HepG2 (cell line): ENCODE data around the gene KCTD19. TPM values are rescaled to one million over a fixed set of nuclear protein-coding genes. Genes with fewer than 3 reads are reported as not detected.

ENCODE experiments used
- CBX1 ChIP-seq: IDR thresholded peaks from one replicate; pipeline ENCODE4 v1.6.1; 2016; ENCODE audit warnings: antibody characterized with exemption, low read depth
- ETV6 ChIP-seq: sonication (generic); formaldehyde crosslinking; conservative IDR thresholded peaks from 2 replicates; pipeline ENCODE4 v1.4.0; 2020; ENCODE audit warnings: missing genetic modification reagents
- GTF3A ChIP-seq: sonication (generic); formaldehyde crosslinking; conservative IDR thresholded peaks from 2 replicates; pipeline ENCODE4 v1.4.0; 2020; ENCODE audit warnings: mild to moderate bottlenecking, missing genetic modification reagents
- HHEX ChIP-seq: IDR thresholded peaks from 2 replicates; pipeline ENCODE4 v1.6.1; 2016; ENCODE audit warnings: control low read depth
- HNF4G ChIP-seq, 2 experiments: sonication (generic) in 1 of 2; formaldehyde crosslinking in 1 of 2; IDR thresholded peaks; 2 replicates each; pipeline versions ENCODE4 v1.4.0 to v1.6.1; 2011 to 2020; ENCODE audit warnings: borderline replicate concordance in 2 of 2, low read depth in 2 of 2, mild to moderate bottlenecking in 2 of 2, low read length in 1 of 2, missing genetic modification reagents in 1 of 2, moderate library complexity in 1 of 2
- KAT8 ChIP-seq: IDR thresholded peaks from 2 replicates; pipeline ENCODE4 v1.6.1; 2016; ENCODE audit warnings: missing genetic modification reagents, missing compliant biosample characterization
- MYNN ChIP-seq: sonication (generic); formaldehyde crosslinking; IDR thresholded peaks from 2 replicates; pipeline ENCODE4 v1.4.0; 2020; ENCODE audit warnings: mild to moderate bottlenecking, low read depth, missing genetic modification reagents
- RBM39 ChIP-seq: fragments of 200-400 bp; formaldehyde crosslinking; IDR thresholded peaks from one replicate; pipeline ENCODE4 v1.6.1; 2018; ENCODE audit warnings: antibody characterized with exemption, mild to moderate bottlenecking, low read depth, low read length; ENCODE audit not compliant: poor library complexity, severe bottlenecking
- SCMH1 ChIP-seq: sonication (generic); formaldehyde crosslinking; IDR thresholded peaks from 2 replicates; pipeline ENCODE4 v1.9.0; 2021; ENCODE audit warnings: missing genetic modification reagents, mild to moderate bottlenecking, borderline replicate concordance
- ZBTB42 ChIP-seq: sonication (generic); formaldehyde crosslinking; IDR thresholded peaks from 2 replicates; pipeline ENCODE4 v1.5.0; 2020; ENCODE audit warnings: mild to moderate bottlenecking, missing genetic modification reagents
- ZNF10 ChIP-seq: sonication (generic); formaldehyde crosslinking; IDR thresholded peaks from 2 replicates; pipeline ENCODE4 v1.4.0; 2020; ENCODE audit warnings: mild to moderate bottlenecking, low read depth, missing genetic modification reagents, borderline replicate concordance
- ZNF44 ChIP-seq: sonication (generic); formaldehyde crosslinking; IDR thresholded peaks from 2 replicates; pipeline ENCODE4 v1.5.1; 2020; ENCODE audit warnings: mild to moderate bottlenecking, missing genetic modification reagents
- ZNF749 ChIP-seq: sonication (generic); formaldehyde crosslinking; IDR thresholded peaks from 2 replicates; pipeline ENCODE4 v1.8.0; 2022; ENCODE audit warnings: mild to moderate bottlenecking, missing genetic modification reagents, moderate library complexity, borderline replicate concordance
- polyA plus RNA-seq, 8 experiments: library from polyadenylated mRNA; depleted of rRNA in 3 of 8; stranded (reverse) in 7 of 8; unstranded in 1 of 8; fragments of >200 nt; fragmentation: Illumina TruSeq in 4 of 8; extraction: Trizol in 4 of 8; gene quantifications; 2 replicates each; pipeline versions ENCODE4 v1.2.1 to v1.2.3, GENCODE V29; 2011 to 2016; ENCODE audit warnings: low read depth in 4 of 8, missing spikeins in 1 of 8, mixed read lengths in 1 of 8; ENCODE audit not compliant: insufficient read depth in 1 of 8
- total RNA-seq, 5 experiments: library from RNA; depleted of rRNA; stranded (reverse); fragments of >200 nt; fragmentation: Illumina TruSeq; extraction: Trizol; gene quantifications; 2 replicates each; pipeline ENCODE4 v1.2.3, GENCODE V29; 2016; ENCODE audit warnings: low read depth in 1 of 5
- TF ChIP-seq, protein P1 (sequence below): IDR thresholded peaks from 2 replicates; pipeline ENCODE4 v1.6.1; 2016; ENCODE audit warnings: missing compliant biosample characterization, missing genetic modification reagents, borderline replicate concordance
- TF ChIP-seq, protein P2 (sequence below): fragments of 450-650 bp; IDR thresholded peaks from 2 replicates; pipeline ENCODE4 v1.6.1; 2017; ENCODE audit warnings: mild to moderate bottlenecking
- TF ChIP-seq, protein P3 (sequence below), 2 experiments: sonication (generic) in 1 of 2; formaldehyde crosslinking in 1 of 2; IDR thresholded peaks; 2 replicates each; pipeline versions ENCODE4 v1.4.0 to v1.6.1; 2018 to 2020; ENCODE audit warnings: missing genetic modification reagents in 2 of 2, borderline replicate concordance in 1 of 2, low read depth in 1 of 2, mild to moderate bottlenecking in 1 of 2, missing biosample characterization in 1 of 2
- TF ChIP-seq, protein P4 (sequence below): sonication (generic); formaldehyde crosslinking; IDR thresholded peaks from 2 replicates; pipeline ENCODE4 v1.5.0; 2020; ENCODE audit warnings: mild to moderate bottlenecking, missing genetic modification reagents

The KCTD19 gene
- total and polyA plus RNA-seq, 2 of the 13 experiments (the other 11 are each of a cell fraction or from before 2014, with no cell fraction given) = not detected

DNA sequence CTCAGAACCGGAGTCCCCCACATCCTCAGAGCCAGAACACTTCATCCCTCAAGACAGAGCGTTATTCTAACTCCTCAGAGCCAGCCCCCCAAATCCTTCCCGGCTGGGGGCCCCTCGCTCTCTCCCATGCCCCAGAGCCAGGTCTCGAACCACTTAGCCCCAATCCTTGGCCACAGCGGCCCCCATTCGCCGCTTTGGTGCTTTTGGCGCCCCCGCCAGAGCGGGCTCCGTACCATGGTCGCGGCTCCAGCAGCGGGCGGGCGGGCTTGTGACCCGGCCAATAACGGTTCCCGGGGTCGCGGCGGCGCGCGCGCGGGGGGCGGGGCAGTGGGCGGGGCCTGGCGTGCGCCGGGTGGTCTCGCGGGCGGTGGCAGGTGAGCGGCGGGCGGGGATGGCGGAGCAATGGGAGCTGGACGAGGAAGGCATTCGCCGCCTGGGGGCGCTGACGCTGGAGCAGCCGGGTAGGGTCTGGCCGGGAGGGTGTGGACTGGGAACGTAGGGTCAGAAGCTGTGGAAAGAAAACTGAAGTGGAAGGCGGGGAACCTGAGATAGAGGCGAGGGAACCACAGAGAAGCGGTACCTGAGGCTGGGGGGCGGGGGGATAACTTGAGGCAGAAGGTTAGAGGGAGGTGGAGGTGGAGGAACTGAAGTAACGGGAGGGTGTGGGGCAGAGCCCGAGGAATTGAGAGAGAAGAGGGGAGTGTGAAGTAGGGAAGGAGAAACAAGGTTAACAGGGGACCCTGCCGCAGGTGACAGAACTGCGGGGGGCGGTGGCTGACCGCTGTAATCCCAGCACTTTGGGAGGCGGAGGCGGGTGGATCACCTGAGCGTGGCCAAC is at the start of gene KCTD19, which contains the start of gene LRRC36 (continued):
- no peak for TF ChIP-seq ZNF44 (CRISPR knock-in tag)
- no peak for TF ChIP-seq ZNF10 (CRISPR knock-in tag)
- TF ChIP-seq GTF3A (CRISPR knock-in tag) = 0 out of 2 replicates have a peak, but pooled peaks have one; percentile 76
- TF ChIP-seq CBX1 = peak; percentile 38
- TF ChIP-seq ETV6 (CRISPR knock-in tag) = no peak
- TF ChIP-seq HHEX = no peak
- TF ChIP-seq, protein P1, sequence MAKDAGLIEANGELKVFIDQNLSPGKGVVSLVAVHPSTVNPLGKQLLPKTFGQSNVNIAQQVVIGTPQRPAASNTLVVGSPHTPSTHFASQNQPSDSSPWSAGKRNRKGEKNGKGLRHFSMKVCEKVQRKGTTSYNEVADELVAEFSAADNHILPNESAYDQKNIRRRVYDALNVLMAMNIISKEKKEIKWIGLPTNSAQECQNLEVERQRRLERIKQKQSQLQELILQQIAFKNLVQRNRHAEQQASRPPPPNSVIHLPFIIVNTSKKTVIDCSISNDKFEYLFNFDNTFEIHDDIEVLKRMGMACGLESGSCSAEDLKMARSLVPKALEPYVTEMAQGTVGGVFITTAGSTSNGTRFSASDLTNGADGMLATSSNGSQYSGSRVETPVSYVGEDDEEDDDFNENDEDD (CRISPR knock-in tag) = peak; percentile 48; the same call in 1 of the 2 replicates
- TF ChIP-seq, protein P2, sequence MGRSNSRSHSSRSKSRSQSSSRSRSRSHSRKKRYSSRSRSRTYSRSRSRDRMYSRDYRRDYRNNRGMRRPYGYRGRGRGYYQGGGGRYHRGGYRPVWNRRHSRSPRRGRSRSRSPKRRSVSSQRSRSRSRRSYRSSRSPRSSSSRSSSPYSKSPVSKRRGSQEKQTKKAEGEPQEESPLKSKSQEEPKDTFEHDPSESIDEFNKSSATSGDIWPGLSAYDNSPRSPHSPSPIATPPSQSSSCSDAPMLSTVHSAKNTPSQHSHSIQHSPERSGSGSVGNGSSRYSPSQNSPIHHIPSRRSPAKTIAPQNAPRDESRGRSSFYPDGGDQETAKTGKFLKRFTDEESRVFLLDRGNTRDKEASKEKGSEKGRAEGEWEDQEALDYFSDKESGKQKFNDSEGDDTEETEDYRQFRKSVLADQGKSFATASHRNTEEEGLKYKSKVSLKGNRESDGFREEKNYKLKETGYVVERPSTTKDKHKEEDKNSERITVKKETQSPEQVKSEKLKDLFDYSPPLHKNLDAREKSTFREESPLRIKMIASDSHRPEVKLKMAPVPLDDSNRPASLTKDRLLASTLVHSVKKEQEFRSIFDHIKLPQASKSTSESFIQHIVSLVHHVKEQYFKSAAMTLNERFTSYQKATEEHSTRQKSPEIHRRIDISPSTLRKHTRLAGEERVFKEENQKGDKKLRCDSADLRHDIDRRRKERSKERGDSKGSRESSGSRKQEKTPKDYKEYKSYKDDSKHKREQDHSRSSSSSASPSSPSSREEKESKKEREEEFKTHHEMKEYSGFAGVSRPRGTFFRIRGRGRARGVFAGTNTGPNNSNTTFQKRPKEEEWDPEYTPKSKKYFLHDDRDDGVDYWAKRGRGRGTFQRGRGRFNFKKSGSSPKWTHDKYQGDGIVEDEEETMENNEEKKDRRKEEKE = no peak
- no peak for TF ChIP-seq MYNN (CRISPR knock-in tag)
- TF ChIP-seq, protein P3, sequence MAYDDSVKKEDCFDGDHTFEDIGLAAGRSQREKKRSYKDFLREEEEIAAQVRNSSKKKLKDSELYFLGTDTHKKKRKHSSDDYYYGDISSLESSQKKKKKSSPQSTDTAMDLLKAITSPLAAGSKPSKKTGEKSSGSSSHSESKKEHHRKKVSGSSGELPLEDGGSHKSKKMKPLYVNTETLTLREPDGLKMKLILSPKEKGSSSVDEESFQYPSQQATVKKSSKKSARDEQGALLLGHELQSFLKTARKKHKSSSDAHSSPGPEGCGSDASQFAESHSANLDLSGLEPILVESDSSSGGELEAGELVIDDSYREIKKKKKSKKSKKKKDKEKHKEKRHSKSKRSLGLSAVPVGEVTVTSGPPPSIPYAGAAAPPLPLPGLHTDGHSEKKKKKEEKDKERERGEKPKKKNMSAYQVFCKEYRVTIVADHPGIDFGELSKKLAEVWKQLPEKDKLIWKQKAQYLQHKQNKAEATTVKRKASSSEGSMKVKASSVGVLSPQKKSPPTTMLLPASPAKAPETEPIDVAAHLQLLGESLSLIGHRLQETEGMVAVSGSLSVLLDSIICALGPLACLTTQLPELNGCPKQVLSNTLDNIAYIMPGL (CRISPR knock-in tag; IDR thresholded peaks at IDR 0.05; ENCODE audit: borderline replicate concordance in 1 of 2, low read depth in 1 of 2) = peak; percentile 85 to 86; a peak in 3 of 4 replicates
- no peak; the same call in 1 of the 2 replicates for TF ChIP-seq KAT8
- no peak for TF ChIP-seq HNF4G (IDR thresholded peaks at IDR 0.05; ENCODE audit: borderline replicate concordance, low read depth, low read length)
- TF ChIP-seq HNF4G (CRISPR knock-in tag; IDR thresholded peaks at IDR 0.05; ENCODE audit: borderline replicate concordance, low read depth) = no peak
- TF ChIP-seq, protein P4, sequence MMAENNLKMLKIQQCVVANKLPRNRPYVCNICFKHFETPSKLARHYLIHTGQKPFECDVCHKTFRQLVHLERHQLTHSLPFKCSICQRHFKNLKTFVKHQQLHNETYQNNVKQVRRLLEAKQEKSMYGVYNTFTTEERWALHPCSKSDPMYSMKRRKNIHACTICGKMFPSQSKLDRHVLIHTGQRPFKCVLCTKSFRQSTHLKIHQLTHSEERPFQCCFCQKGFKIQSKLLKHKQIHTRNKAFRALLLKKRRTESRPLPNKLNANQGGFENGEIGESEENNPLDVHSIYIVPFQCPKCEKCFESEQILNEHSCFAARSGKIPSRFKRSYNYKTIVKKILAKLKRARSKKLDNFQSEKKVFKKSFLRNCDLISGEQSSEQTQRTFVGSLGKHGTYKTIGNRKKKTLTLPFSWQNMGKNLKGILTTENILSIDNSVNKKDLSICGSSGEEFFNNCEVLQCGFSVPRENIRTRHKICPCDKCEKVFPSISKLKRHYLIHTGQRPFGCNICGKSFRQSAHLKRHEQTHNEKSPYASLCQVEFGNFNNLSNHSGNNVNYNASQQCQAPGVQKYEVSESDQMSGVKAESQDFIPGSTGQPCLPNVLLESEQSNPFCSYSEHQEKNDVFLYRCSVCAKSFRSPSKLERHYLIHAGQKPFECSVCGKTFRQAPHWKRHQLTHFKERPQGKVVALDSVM = 0 out of 2 replicates have a peak, but pooled peaks have one; percentile 22
- TF ChIP-seq SCMH1 = no peak
- TF ChIP-seq ZBTB42 (CRISPR knock-in tag) = no peak
- TF ChIP-seq RBM39 = no peak
- no peak for TF ChIP-seq ZNF749 (CRISPR knock-in tag)
